H9 (cell line): Measurements from ENCODE around the gene CETN3. TPM values are rescaled to one million over a fixed set of nuclear protein-coding genes. Genes with fewer than 3 reads are reported as not detected.

Experiments
- DNase-seq: peaks from one replicate; pipeline ENCODE4 v3.0.0-alpha.2; 2017
- H2AFZ ChIP-seq: one replicate; pipeline ENCODE4 v1.6.1; 2013; ENCODE audit warnings: mild to moderate bottlenecking, low read length, control low read depth, moderate library complexity
- H2AK5ac ChIP-seq: 2 replicates; pipeline ENCODE4 v1.6.1; 2013; ENCODE audit warnings: low read length, control low read depth, mixed read lengths; ENCODE audit not compliant: insufficient read length
- H2BK120ac ChIP-seq: one replicate; pipeline ENCODE4 v1.6.1; 2013; ENCODE audit warnings: low read depth, mild to moderate bottlenecking, low read length, control low read depth, inconsistent platforms; ENCODE audit not compliant: poor library complexity, severe bottlenecking
- H2BK12ac ChIP-seq: 2 replicates; pipeline ENCODE4 v1.6.1; 2013; ENCODE audit warnings: low read length, control low read depth, mixed read lengths, low read depth; ENCODE audit not compliant: insufficient read length
- H2BK15ac ChIP-seq: 2 replicates; pipeline ENCODE4 v1.6.1; 2013; ENCODE audit warnings: low read depth, low read length, control low read depth
- H2BK20ac ChIP-seq: one replicate; pipeline ENCODE4 v1.6.1; 2013; ENCODE audit warnings: low read depth, mild to moderate bottlenecking, low read length, control low read depth, inconsistent platforms; ENCODE audit not compliant: poor library complexity, severe bottlenecking
- H2BK5ac ChIP-seq: 2 replicates; pipeline ENCODE4 v1.6.1; 2013; ENCODE audit warnings: low read length, control low read depth, mixed read lengths; ENCODE audit not compliant: insufficient read length
- H3K14ac ChIP-seq: 2 replicates; pipeline ENCODE4 v1.6.1; 2013; ENCODE audit warnings: low read length, control low read depth; ENCODE audit not compliant: insufficient read depth
- H3K18ac ChIP-seq: 2 replicates; pipeline ENCODE4 v1.6.1; 2013; ENCODE audit warnings: low read depth, mild to moderate bottlenecking, mixed read lengths, low read length, control low read depth; ENCODE audit not compliant: insufficient read length
- H3K23ac ChIP-seq: 2 replicates; pipeline ENCODE4 v1.6.1; 2013; ENCODE audit warnings: low read length, control low read depth, mixed read lengths, low read depth; ENCODE audit not compliant: insufficient read length
- H3K23me2 ChIP-seq: 2 replicates; pipeline ENCODE4 v1.6.1; 2013; ENCODE audit warnings: low read depth, mild to moderate bottlenecking, mixed read lengths, low read length, control low read depth; ENCODE audit not compliant: insufficient read length, poor library complexity, severe bottlenecking
- H3K27ac ChIP-seq: 2 replicates; pipeline ENCODE4 v1.5.1; 2013; ENCODE audit warnings: low read length, control low read depth, mixed read lengths, low read depth; ENCODE audit not compliant: insufficient read length
- H3K27me3 ChIP-seq: 2 replicates; pipeline ENCODE4 v1.6.1; 2013; ENCODE audit warnings: low read length, control low read depth, inconsistent platforms; ENCODE audit not compliant: insufficient read depth
- H3K4ac ChIP-seq: 2 replicates; pipeline ENCODE4 v1.6.1; 2013; ENCODE audit warnings: low read depth, mild to moderate bottlenecking, control low read depth, inconsistent platforms, low read length, moderate library complexity
- H3K4me1 ChIP-seq: 2 replicates; pipeline ENCODE4 v1.6.1; 2013; ENCODE audit warnings: low read length, control low read depth, inconsistent platforms; ENCODE audit not compliant: insufficient read depth
- H3K4me2 ChIP-seq: 2 replicates; pipeline ENCODE4 v1.6.1; 2013; ENCODE audit warnings: low read length, control low read depth, mixed read lengths; ENCODE audit not compliant: insufficient read length, insufficient read depth
- H3K56ac ChIP-seq: 2 replicates; pipeline ENCODE4 v1.6.1; 2013; ENCODE audit warnings: low read depth, mild to moderate bottlenecking, mixed read lengths, low read length, control low read depth; ENCODE audit not compliant: insufficient read length
- H3K79me1 ChIP-seq: 2 replicates; pipeline ENCODE4 v1.6.1; 2013; ENCODE audit warnings: low read depth, mild to moderate bottlenecking, moderate library complexity, low read length, control low read depth, inconsistent platforms; ENCODE audit not compliant: insufficient read depth, poor library complexity, severe bottlenecking
- H3K79me2 ChIP-seq: 2 replicates; pipeline ENCODE4 v1.6.1; 2013; ENCODE audit warnings: low read length, control low read depth, inconsistent platforms; ENCODE audit not compliant: insufficient read depth
- H3K9ac ChIP-seq: 2 replicates; pipeline ENCODE4 v1.6.1; 2013; ENCODE audit warnings: low read length, control low read depth, mixed read lengths; ENCODE audit not compliant: insufficient read length; ENCODE audit errors: extremely low read depth
- H3K9me3 ChIP-seq: one replicate; pipeline ENCODE4 v1.6.1; 2013; ENCODE audit warnings: low read depth, low read length, inconsistent platforms; ENCODE audit not compliant: control insufficient read depth
- H3T11ph ChIP-seq: one replicate; pipeline ENCODE4 v1.6.1; 2013; ENCODE audit warnings: mild to moderate bottlenecking, low read length, control low read depth, inconsistent platforms
- H4K20me1 ChIP-seq: one replicate; pipeline ENCODE4 v1.6.1; 2013; ENCODE audit not compliant: control insufficient read depth, insufficient read length, insufficient read depth
- H4K5ac ChIP-seq: 2 replicates; pipeline ENCODE4 v1.6.1; 2013; ENCODE audit warnings: low read depth, mild to moderate bottlenecking, mixed read lengths, low read length, control low read depth; ENCODE audit not compliant: insufficient read length
- H4K8ac ChIP-seq: replicated peaks from 2 replicates; pipeline ENCODE4 v1.6.1; 2013; ENCODE audit warnings: low read length, control low read depth, mixed read lengths, low read depth; ENCODE audit not compliant: insufficient read length
- H4K91ac ChIP-seq: 2 replicates; pipeline ENCODE4 v1.6.1; 2013; ENCODE audit warnings: low read depth, mild to moderate bottlenecking, moderate library complexity, mixed read lengths, low read length, control low read depth; ENCODE audit not compliant: insufficient read length
- H3K27ac Mint-ChIP-seq, 3 experiments: 2 replicates in 2 of 3; 3 replicates in 1 of 3; pipeline ENCODE4 v1.8.0; 2020 to 2021; ENCODE audit warnings: mixed read lengths in 3 of 3, mild to moderate bottlenecking in 1 of 3, moderate library complexity in 1 of 3
- H3K27me3 Mint-ChIP-seq: 2 replicates; pipeline ENCODE4 v1.8.0; 2021; ENCODE audit warnings: low read depth, mild to moderate bottlenecking, moderate library complexity, mixed read lengths
- H3K36me3 Mint-ChIP-seq, 3 experiments: 2 replicates in 2 of 3; 3 replicates in 1 of 3; pipeline ENCODE4 v1.8.0; 2020 to 2021; ENCODE audit warnings: low read depth in 3 of 3, mixed read lengths in 3 of 3; ENCODE audit not compliant: insufficient read depth in 1 of 3
- H3K4me1 Mint-ChIP-seq, 2 experiments: 2 replicates each; pipeline ENCODE4 v1.8.0; 2020; ENCODE audit warnings: mixed read lengths in 2 of 2
- H3K4me3 Mint-ChIP-seq, 2 experiments: 2 replicates in 1 of 2; 3 replicates in 1 of 2; pipeline ENCODE4 v1.8.0; 2020 to 2021; ENCODE audit warnings: mild to moderate bottlenecking in 2 of 2, mixed read lengths in 2 of 2, moderate library complexity in 1 of 2
- H3K9me3 Mint-ChIP-seq, 2 experiments: 2 replicates in 1 of 2; 3 replicates in 1 of 2; pipeline ENCODE4 v1.8.0; 2020; ENCODE audit warnings: mild to moderate bottlenecking in 2 of 2, mixed read lengths in 2 of 2, moderate library complexity in 1 of 2
- WGBS: extraction: QIAGEN DNeasy Blood & Tissue Kit; methylation state at CpG from one replicate; pipeline ENCODE4 v1.1.7; 2013; ENCODE audit warnings: missing lambda C conversion rate, low lambda C conversion rate, mixed read lengths; ENCODE audit not compliant: insufficient read length; ENCODE audit errors: extremely low coverage; 5-methylcytosine and 5-hydroxymethylcytosine counted together
- total RNA-seq: library from RNA; stranded (reverse); gene quantifications from 2 replicates; pipeline ENCODE4 v1.2.1, GENCODE V29; 2021
- TF ChIP-seq, protein P1 (sequence below): fragments of 200-600 bp; sonication (generic); conservative IDR thresholded peaks from 3 replicates; pipeline ENCODE4 v1.8.0; 2021; ENCODE audit warnings: antibody characterized with exemption, mild to moderate bottlenecking

The CETN3 gene
- total RNA-seq, 1 experiment from 2014 or later = 36.3 TPM

DNA sequence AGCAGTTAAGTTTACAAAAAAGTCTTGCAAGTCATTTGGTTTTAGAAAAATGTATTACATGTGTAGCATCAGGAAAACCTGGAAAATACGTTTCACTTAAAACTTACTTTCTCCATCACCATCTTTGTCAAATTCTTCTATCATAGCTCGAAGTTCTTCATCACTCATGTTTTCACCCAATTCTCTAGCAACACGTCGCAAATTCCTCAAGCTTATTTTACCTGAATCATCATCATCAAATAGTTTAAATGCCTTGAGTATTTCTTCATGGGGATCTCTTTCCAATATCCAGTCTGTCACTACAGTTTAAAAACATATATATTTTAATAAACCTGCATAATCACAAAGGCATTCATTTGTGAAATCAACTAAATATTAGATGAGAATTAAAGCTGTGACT lies 10.3 kb downstream of the CETN3 start:
- Histone ChIP-seq H4K5ac (no peak overlapping the region), H3K14ac (no peak overlapping the region), H3K79me2 (no peaks in the 10 kb centered on the region), H3K9me3 (no peaks in the 10 kb centered on the region), H3K18ac (no peak overlapping the region), H3K23me2 (no peaks in the 10 kb centered on the region), H4K91ac (no peak overlapping the region), H3K56ac (no peak overlapping the region), H3K9ac (no peak overlapping the region), H2AK5ac (no peak overlapping the region), H3K23ac (no peak overlapping the region), H3K4me1 (no peaks in the 10 kb centered on the region), H2BK5ac (no peak overlapping the region), H2AFZ (no peak overlapping the region), H4K8ac (no peak overlapping the region), H3K79me1 (no peaks in the 10 kb centered on the region), H3K27me3 (no peaks in the 10 kb centered on the region), H2BK12ac (no peak overlapping the region), H3K4ac (no peak overlapping the region), H4K20me1 (no peaks in the 10 kb centered on the region), H3K27ac (no peak overlapping the region), H2BK15ac (no peak overlapping the region), H2BK120ac (no peak overlapping the region), H3K4me2 (no peak overlapping the region), H3T11ph (no peak overlapping the region), H2BK20ac (no peak overlapping the region)
- Mint-ChIP-seq H3K4me1 (no peaks in the 10 kb centered on the region), H3K27me3 (no peaks in the 10 kb centered on the region), H3K27ac (peak overlapping the region in 1 of 3 experiments; percentile 4; a peak in 1 of 7 replicates), H3K36me3 (peaks cover 2 to 26% (median 24%) of the 10 kb centered on the region in 3 experiments; a peak in 6 of 7 replicates), H3K4me3 (no peak overlapping the region), H3K9me3 (no peaks in the 10 kb centered on the region)
- 100% methylated on average over 1 of the region's 4 CpGs for WGBS
- no peak for DNase-seq
- TF ChIP-seq, protein P1, sequence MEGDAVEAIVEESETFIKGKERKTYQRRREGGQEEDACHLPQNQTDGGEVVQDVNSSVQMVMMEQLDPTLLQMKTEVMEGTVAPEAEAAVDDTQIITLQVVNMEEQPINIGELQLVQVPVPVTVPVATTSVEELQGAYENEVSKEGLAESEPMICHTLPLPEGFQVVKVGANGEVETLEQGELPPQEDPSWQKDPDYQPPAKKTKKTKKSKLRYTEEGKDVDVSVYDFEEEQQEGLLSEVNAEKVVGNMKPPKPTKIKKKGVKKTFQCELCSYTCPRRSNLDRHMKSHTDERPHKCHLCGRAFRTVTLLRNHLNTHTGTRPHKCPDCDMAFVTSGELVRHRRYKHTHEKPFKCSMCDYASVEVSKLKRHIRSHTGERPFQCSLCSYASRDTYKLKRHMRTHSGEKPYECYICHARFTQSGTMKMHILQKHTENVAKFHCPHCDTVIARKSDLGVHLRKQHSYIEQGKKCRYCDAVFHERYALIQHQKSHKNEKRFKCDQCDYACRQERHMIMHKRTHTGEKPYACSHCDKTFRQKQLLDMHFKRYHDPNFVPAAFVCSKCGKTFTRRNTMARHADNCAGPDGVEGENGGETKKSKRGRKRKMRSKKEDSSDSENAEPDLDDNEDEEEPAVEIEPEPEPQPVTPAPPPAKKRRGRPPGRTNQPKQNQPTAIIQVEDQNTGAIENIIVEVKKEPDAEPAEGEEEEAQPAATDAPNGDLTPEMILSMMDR = no peak
